ENCODE results near the gene PPIE. TPM values are rescaled to one million over a fixed set of nuclear protein-coding genes. Genes with fewer than 3 reads are reported as not detected.
A peak's percentile ranks its signal among the peaks of the same experiment; 100 is the strongest.

Gene PPIE
- 78.4 and 105 TPM in 2 replicates for polyA plus RNA-seq (2012; rRNA removed)
- polyA plus RNA-seq (2012; cell fraction: cytosol; rRNA removed): 67.3 and 86.0 TPM in 2 replicates
- polyA plus RNA-seq (2012; cell fraction: nucleus; rRNA removed): 91.3 and 92.7 TPM in 2 replicates

DNA sequence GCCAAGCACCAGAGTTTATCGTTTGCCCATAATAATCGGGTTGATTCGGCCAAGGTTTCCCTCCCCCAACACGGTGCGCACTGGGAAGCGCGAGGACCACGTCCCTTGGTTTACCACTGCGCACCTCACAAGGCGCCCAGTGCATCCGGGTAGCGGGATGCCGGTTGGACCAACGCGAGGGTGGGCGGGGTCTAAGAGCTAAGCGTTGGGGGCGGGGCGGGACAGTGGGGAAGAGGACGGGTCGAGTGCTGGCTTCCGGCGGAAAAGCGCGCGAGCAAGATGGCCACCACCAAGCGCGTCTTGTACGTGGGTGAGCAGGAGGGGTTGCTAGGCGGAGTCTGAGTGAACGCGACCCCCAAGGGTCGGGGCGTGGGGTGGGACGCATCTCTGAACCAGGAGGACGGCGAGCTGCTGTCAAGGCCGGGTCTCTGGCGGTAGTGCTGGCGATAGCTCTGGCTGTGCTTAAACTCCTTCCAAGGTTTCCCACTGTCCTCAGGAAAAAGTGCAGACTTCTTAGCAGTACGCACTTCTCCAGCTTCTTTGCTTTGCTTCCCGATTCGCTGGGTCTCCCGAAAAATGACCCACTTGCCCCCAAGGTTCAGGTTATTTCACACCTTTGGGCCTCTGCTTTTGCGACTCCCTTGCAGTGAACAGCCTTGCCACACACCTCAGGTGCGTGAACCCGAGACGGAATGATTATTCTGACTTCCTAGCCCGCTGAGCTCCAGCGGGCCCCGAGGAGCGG lies at the start of gene PPIE:
Gene PPIE (plus strand): TSS at position 261 of the 745 bp plus-strand sequence. CDS start 19 bp downstream, at position 280.
- Histone ChIP-seq H3K36me3 (replicated peaks in 1 of 2; ENCODE audit: control insufficient read depth in 1 of 2, insufficient read depth in 2 of 2, low read length in 1 of 2) (peaks cover 24 to 37% of the 10 kb centered on the region in 2 experiments), H2AFZ (ENCODE audit: low read depth) (peak within 1 kb of the TSS; percentile 93), H3K9ac (peak within 1 kb of the TSS; percentile 81), H3K4me1 (ENCODE audit: control insufficient read depth in 1 of 2, insufficient read depth in 2 of 2, low read depth in 1 of 2, low read length in 1 of 2) (peaks cover 0 to 14% of the 10 kb centered on the region in 2 experiments; a peak in 2 of 4 replicates), H3K4me3 (ENCODE audit: low read depth in 2 of 2, low read length in 1 of 2) (peak within 1 kb of the TSS; percentile 71 to 90), H4K20me1 (ENCODE audit: insufficient read depth) (no peaks in the 10 kb centered on the region), H3K9me3 (no peaks in the 10 kb centered on the region), H3K27me3 (ENCODE audit: insufficient read depth) (no peaks in the 10 kb centered on the region), H3K79me2 (ENCODE audit: insufficient read depth) (peaks cover 23% of the 10 kb centered on the region; the same call in 1 of the 2 replicates), H3F3A (replicated peaks; ENCODE audit: insufficient read depth) (no peaks in the 10 kb centered on the region), H3K9me2 (no peaks in the 10 kb centered on the region), H3K4me2 (peak within 1 kb of the TSS; percentile 86), H3K27ac (ENCODE audit: low read depth in 2 of 2, low read length in 1 of 2) (peak within 1 kb of the TSS; percentile 55 to 80; a peak in 3 of 4 replicates)
- DNase-seq: peak; percentile 94
- POLR2A ChIA-PET: interaction anchor here (0.6 to 1.6 kb wide), 6 partner anchors 66 to 712 kb away, joined by 3 to 4 read pairs (median 3); partner anchors contain the start of genes MYCL and NDUFS5
- 3% methylated on average over 38 of the region's 52 CpGs for WGBS (ENCODE audit: low lambda C conversion rate)
- CTCF ChIA-PET: interaction anchor here (0.8 to 2.3 kb wide), 5 partner anchors 13 to 162 kb away, joined by 3 to 11 read pairs (median 5); no protein-coding TSS in a partner anchor
- TF ChIP-seq POLR2AphosphoS5 (IDR thresholded peaks at IDR 0.05; ENCODE audit: low read depth, low read length) (peak; percentile 83), FOXJ3 (CRISPR knock-in tag; IDR thresholded peaks at IDR 0.05) (no peak), TAF1 (IDR thresholded peaks at IDR 0.05; ENCODE audit: borderline replicate concordance, low read depth, low read length) (peak; percentile 84), RFX5 (IDR thresholded peaks at IDR 0.05; ENCODE audit: low read length) (no peak), NFIC (IDR thresholded peaks at IDR 0.05; ENCODE audit: borderline replicate concordance) (no peak), USF2 (IDR thresholded peaks at IDR 0.05; ENCODE audit: borderline replicate concordance, low read depth, low read length) (0 out of 2 replicates have a peak, but pooled peaks have one; percentile 5), FOSL2 (IDR thresholded peaks at IDR 0.05; ENCODE audit: borderline replicate concordance, low read depth) (no peak), GABPA (IDR thresholded peaks at IDR 0.05; ENCODE audit: low read depth) (peak; percentile 82), CHD2 (IDR thresholded peaks at IDR 0.05; ENCODE audit: low read length, partially characterized antibody) (peak; percentile 63), RAD21 (IDR thresholded peaks at IDR 0.05; ENCODE audit: low read length) (no peak), MAX (IDR thresholded peaks at IDR 0.05; ENCODE audit: low read depth) (peak; percentile 94), MEF2A (IDR thresholded peaks at IDR 0.05; ENCODE audit: borderline replicate concordance, low read depth) (no peak), EP300 (IDR thresholded peaks at IDR 0.05; ENCODE audit: borderline replicate concordance in 1 of 2, low read depth in 1 of 2, low read length in 1 of 2) (no peak), SMC3 (IDR thresholded peaks at IDR 0.05; ENCODE audit: low read depth, low read length) (no peak), ELF1 (IDR thresholded peaks at IDR 0.05) (no peak), PBX3 (IDR thresholded peaks at IDR 0.05) (no peak), REST (IDR thresholded peaks at IDR 0.05; ENCODE audit: low read depth, low read length) (no peak), FOXM1 (IDR thresholded peaks at IDR 0.05; ENCODE audit: low read depth) (no peak), RCOR1 (IDR thresholded peaks at IDR 0.05; ENCODE audit: low read length) (0 out of 2 replicates have a peak, but pooled peaks have one; percentile 6)
- TF ChIP-seq, protein P1, sequence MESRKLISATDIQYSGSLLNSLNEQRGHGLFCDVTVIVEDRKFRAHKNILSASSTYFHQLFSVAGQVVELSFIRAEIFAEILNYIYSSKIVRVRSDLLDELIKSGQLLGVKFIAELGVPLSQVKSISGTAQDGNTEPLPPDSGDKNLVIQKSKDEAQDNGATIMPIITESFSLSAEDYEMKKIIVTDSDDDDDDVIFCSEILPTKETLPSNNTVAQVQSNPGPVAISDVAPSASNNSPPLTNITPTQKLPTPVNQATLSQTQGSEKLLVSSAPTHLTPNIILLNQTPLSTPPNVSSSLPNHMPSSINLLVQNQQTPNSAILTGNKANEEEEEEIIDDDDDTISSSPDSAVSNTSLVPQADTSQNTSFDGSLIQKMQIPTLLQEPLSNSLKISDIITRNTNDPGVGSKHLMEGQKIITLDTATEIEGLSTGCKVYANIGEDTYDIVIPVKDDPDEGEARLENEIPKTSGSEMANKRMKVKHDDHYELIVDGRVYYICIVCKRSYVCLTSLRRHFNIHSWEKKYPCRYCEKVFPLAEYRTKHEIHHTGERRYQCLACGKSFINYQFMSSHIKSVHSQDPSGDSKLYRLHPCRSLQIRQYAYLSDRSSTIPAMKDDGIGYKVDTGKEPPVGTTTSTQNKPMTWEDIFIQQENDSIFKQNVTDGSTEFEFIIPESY (IDR thresholded peaks at IDR 0.05; ENCODE audit: borderline replicate concordance, low read depth): no peak
- TF ChIP-seq, protein P2, sequence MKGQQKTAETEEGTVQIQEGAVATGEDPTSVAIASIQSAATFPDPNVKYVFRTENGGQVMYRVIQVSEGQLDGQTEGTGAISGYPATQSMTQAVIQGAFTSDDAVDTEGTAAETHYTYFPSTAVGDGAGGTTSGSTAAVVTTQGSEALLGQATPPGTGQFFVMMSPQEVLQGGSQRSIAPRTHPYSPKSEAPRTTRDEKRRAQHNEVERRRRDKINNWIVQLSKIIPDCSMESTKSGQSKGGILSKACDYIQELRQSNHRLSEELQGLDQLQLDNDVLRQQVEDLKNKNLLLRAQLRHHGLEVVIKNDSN (IDR thresholded peaks at IDR 0.05; ENCODE audit: borderline replicate concordance, low read depth): no peak

Data from SK-N-SH (cell line).